ENCODE data around the gene METAP2.

DNA sequence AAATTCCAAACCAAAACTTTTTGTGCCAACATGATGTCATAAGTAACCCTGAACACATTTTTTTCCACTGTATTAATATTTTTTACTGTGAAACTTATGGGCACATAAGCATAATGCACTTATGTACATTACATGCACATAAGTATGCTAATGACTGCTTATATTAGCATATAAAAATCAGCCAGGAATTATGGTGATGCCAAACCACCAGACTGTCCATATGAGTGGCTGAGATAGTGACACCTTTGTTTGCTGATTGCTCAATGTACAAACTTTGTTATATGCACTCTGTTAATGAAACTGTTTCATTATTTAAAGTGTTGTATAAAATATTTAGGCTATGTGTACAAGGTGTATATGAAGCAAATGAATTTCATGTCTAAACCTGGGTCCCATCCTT lies 45.0 kb downstream of the METAP2 start:
- TF ChIP-seq POLR2A (IDR thresholded peaks at IDR 0.05), result no peak
- TF ChIP-seq, protein P1, sequence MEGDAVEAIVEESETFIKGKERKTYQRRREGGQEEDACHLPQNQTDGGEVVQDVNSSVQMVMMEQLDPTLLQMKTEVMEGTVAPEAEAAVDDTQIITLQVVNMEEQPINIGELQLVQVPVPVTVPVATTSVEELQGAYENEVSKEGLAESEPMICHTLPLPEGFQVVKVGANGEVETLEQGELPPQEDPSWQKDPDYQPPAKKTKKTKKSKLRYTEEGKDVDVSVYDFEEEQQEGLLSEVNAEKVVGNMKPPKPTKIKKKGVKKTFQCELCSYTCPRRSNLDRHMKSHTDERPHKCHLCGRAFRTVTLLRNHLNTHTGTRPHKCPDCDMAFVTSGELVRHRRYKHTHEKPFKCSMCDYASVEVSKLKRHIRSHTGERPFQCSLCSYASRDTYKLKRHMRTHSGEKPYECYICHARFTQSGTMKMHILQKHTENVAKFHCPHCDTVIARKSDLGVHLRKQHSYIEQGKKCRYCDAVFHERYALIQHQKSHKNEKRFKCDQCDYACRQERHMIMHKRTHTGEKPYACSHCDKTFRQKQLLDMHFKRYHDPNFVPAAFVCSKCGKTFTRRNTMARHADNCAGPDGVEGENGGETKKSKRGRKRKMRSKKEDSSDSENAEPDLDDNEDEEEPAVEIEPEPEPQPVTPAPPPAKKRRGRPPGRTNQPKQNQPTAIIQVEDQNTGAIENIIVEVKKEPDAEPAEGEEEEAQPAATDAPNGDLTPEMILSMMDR (IDR thresholded peaks at IDR 0.05), result no peak
